Measurements from ENCODE around the gene TBXAS1. TPM values are rescaled to one million over a fixed set of nuclear protein-coding genes. Genes with fewer than 3 reads are reported as not detected.

TBXAS1 gene
- total RNA-seq, 2 experiments from 2014 or later, result 5.5 to 6.0 TPM

GRCh38 chr7:139808846-139809442, 20.1 kb upstream of the TBXAS1 start:
- Histone ChIP-seq H3K36me3 (ENCODE audit: insufficient read depth, low read length) (no peaks in the 10 kb centered on the region), H3K4me3 (ENCODE audit: low read length) (no peak overlapping the region), H3K9me3 (ENCODE audit: control insufficient read depth in 1 of 2, insufficient read depth in 1 of 2, low read length in 2 of 2) (peaks cover 0 to 5% of the 10 kb centered on the region in 2 experiments), H3K4me1 (ENCODE audit: insufficient read depth, low read length) (no peaks in the 10 kb centered on the region), H3K27me3 (ENCODE audit: control insufficient read depth in 1 of 2, insufficient read depth in 2 of 2, low read length in 2 of 2) (no peaks in the 10 kb centered on the region), H3K27ac (ENCODE audit: low read depth in 1 of 2, low read length in 2 of 2) (no peak overlapping the region)
- Mint-ChIP-seq H3K9me3 (no peaks in the 10 kb centered on the region), H3K27me3 (no peaks in the 10 kb centered on the region), H3K36me3 (ENCODE audit: low read depth) (no peaks in the 10 kb centered on the region), H3K27ac (no peak overlapping the region), H3K4me3 (no peak overlapping the region), H3K4me1 (ENCODE audit: low read depth) (peaks cover 5% of the 10 kb centered on the region)
- TF ChIP-seq CTCF (IDR thresholded peaks at IDR 0.05), result no peak
- intact Hi-C loops (cut with DNase I, micrococcal nuclease), result no loop called here
- no peak for ATAC-seq (ENCODE audit: poor library complexity)
- DNase-seq, result no peak
- ChIA-PET CTCF (interaction anchor here (0.8 kb wide), 1 partner anchor 19 kb away, joined by 3 read pairs; no protein-coding TSS in a partner anchor), POLR2A (interaction anchor here (1.1 kb wide), 1 partner anchor 118 kb away, joined by 3 read pairs; no protein-coding TSS in a partner anchor)

GRCh38 chr7:139811066-139811465, 18.0 kb upstream of the TBXAS1 start:
- no peaks in the 10 kb centered on the region for H3K27me3 Mint-ChIP-seq
- no peak overlapping the region for H3K4me3 Mint-ChIP-seq
- ATAC-seq (ENCODE audit: poor library complexity) (no peak), DNase-seq (no peak)
- H3K27ac ChIP-seq (ENCODE audit: low read depth in 1 of 2, low read length in 2 of 2), result no peak overlapping the region
- peaks cover 9% of the 10 kb centered on the region for H3K4me1 Mint-ChIP-seq (ENCODE audit: low read depth)
- H3K9me3 ChIP-seq (ENCODE audit: control insufficient read depth in 1 of 2, insufficient read depth in 1 of 2, low read length in 2 of 2), result no peaks in the 10 kb centered on the region
- no peak overlapping the region for H3K27ac Mint-ChIP-seq
- H3K36me3 Mint-ChIP-seq (ENCODE audit: low read depth), result no peaks in the 10 kb centered on the region
- no peaks in the 10 kb centered on the region for H3K27me3 ChIP-seq (ENCODE audit: control insufficient read depth in 1 of 2, insufficient read depth in 2 of 2, low read length in 2 of 2)
- POLR2A ChIA-PET, result no interaction called here
- H3K4me1 ChIP-seq (ENCODE audit: insufficient read depth, low read length), result no peaks in the 10 kb centered on the region
- no peak for TF ChIP-seq CTCF (IDR thresholded peaks at IDR 0.05)
- no peaks in the 10 kb centered on the region for H3K36me3 ChIP-seq (ENCODE audit: insufficient read depth, low read length)
- peaks cover 1% of the 10 kb centered on the region for H3K9me3 Mint-ChIP-seq
- CTCF ChIA-PET, result no interaction called here
- intact Hi-C loops (cut with DNase I, micrococcal nuclease), result no loop called here
- no peak overlapping the region for H3K4me3 ChIP-seq (ENCODE audit: low read length)

GRCh38 chr7:139813151-139813550, 15.9 kb upstream of the TBXAS1 start:
- no peak overlapping the region for H3K27ac Mint-ChIP-seq
- no peak overlapping the region for H3K27ac ChIP-seq (ENCODE audit: low read depth in 1 of 2, low read length in 2 of 2)
- peaks cover 9% of the 10 kb centered on the region for H3K4me1 Mint-ChIP-seq (ENCODE audit: low read depth)
- H3K36me3 Mint-ChIP-seq (ENCODE audit: low read depth), result no peaks in the 10 kb centered on the region
- no peak overlapping the region for H3K4me3 Mint-ChIP-seq
- ATAC-seq (ENCODE audit: poor library complexity) (no peak), DNase-seq (no peak)
- ChIA-PET POLR2A (no interaction called here), CTCF (no interaction called here)
- no peaks in the 10 kb centered on the region for H3K27me3 Mint-ChIP-seq
- no peaks in the 10 kb centered on the region for H3K27me3 ChIP-seq (ENCODE audit: control insufficient read depth in 1 of 2, insufficient read depth in 2 of 2, low read length in 2 of 2)
- H3K36me3 ChIP-seq (ENCODE audit: insufficient read depth, low read length), result no peaks in the 10 kb centered on the region
- H3K4me1 ChIP-seq (ENCODE audit: insufficient read depth, low read length), result no peaks in the 10 kb centered on the region
- H3K4me3 ChIP-seq (ENCODE audit: low read length), result no peak overlapping the region
- TF ChIP-seq CTCF (IDR thresholded peaks at IDR 0.05), result no peak
- H3K9me3 Mint-ChIP-seq, result peaks cover 2% of the 10 kb centered on the region
- no peaks in the 10 kb centered on the region for H3K9me3 ChIP-seq (ENCODE audit: control insufficient read depth in 1 of 2, insufficient read depth in 1 of 2, low read length in 2 of 2)
- intact Hi-C loops (cut with DNase I, micrococcal nuclease), result no loop called here
